Heart left ventricle (tissue), 13 donors: Measurements from ENCODE around the gene CAMK2D.

Source experiments
- POLR2A ChIP-seq, 2 donors: fragments of 450-650 bp; IDR thresholded peaks; one replicate each; pipeline ENCODE4 v1.6.1; 2017; ENCODE audit warnings: antibody characterized with exemption in 2 of 2, mild to moderate bottlenecking in 2 of 2, moderate library complexity in 2 of 2
- TF ChIP-seq, protein P1 (sequence below), 12 donors: fragments of 200-600 bp; sonication (generic) in 4 of 12; IDR thresholded peaks; one replicate each; pipeline versions ENCODE4 v1.5.0 to v1.8.0; 2018 to 2022; ENCODE audit warnings: antibody characterized with exemption in 12 of 12, mild to moderate bottlenecking in 5 of 12
- donor health status: ischemic (EF 13 %, LVEDD 7.1; RV severe dilation, severe dysfunction).
- donor health status: DM: no; HTN: yes; CAD: no.
- donor health status: DM: no; HTN: no; CAD: no.
- donor health status: ischemic (EF 25% LVEDD 6.9; RV normal size, moderate dysfunction).
- donor health status: ischemic (EF 25% LVEDD 5.7; RV mildly dilated, moderate dysfunction).
- donor health status: ischemic (EF 35%, LVEDD 5.7; RV mildly dilated, moderate dysfunction).
- donor health status: nonischemic (EF 11% LVEDD 7.7; RV severe dilation, severe dysfunction).
- donor health status: DM: yes; HTN: yes; CAD: no.
- donor health status: PGD.
- donor health status: ischemic (EF 29% LVEDD 5.4; RV normal size, mild dysfunction).
- donor health status: nonischemic (EF 23%, LVEDD 6.1; RV moderate dilation, normal function).

- TF ChIP-seq POLR2A (IDR thresholded peaks at IDR 0.05): no peak
- TF ChIP-seq, protein P1, sequence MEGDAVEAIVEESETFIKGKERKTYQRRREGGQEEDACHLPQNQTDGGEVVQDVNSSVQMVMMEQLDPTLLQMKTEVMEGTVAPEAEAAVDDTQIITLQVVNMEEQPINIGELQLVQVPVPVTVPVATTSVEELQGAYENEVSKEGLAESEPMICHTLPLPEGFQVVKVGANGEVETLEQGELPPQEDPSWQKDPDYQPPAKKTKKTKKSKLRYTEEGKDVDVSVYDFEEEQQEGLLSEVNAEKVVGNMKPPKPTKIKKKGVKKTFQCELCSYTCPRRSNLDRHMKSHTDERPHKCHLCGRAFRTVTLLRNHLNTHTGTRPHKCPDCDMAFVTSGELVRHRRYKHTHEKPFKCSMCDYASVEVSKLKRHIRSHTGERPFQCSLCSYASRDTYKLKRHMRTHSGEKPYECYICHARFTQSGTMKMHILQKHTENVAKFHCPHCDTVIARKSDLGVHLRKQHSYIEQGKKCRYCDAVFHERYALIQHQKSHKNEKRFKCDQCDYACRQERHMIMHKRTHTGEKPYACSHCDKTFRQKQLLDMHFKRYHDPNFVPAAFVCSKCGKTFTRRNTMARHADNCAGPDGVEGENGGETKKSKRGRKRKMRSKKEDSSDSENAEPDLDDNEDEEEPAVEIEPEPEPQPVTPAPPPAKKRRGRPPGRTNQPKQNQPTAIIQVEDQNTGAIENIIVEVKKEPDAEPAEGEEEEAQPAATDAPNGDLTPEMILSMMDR (IDR thresholded peaks at IDR 0.05): no peak
Measured at GRCh38 chr4:113564493-113564892, 197.0 kb downstream of the CAMK2D start.
